Calu3 (cell line): ENCODE data around the gene FKBP8. TPM values are rescaled to one million over a fixed set of nuclear protein-coding genes. Genes with fewer than 3 reads are reported as not detected.

Source experiments
- BruUV-seq: library from RNA; stranded (reverse); fragments of 400-500 nt; replicated peaks from 2 replicates; lab custom pipeline; 2021; lab: Mats Ljungman, UMichigan
- CTCF ChIA-PET: fragments of 300-600 bp; sonication (Branson Sonifier 250); formaldehyde crosslinking; loops from one replicate; lab custom pipeline; 2022; ENCODE audit warnings: antibody characterized with exemption; lab: Charles Lee
- DNase-seq: peaks from one replicate; pipeline ENCODE4 v3.0.0; 2022
- H3K27ac Mint-ChIP-seq: one replicate; pipeline ENCODE4 v1.8.0; 2022; ENCODE audit warnings: mixed read lengths; ENCODE audit not compliant: unreplicated experiment
- H3K27me3 Mint-ChIP-seq: one replicate; pipeline ENCODE4 v1.8.0; 2022; ENCODE audit warnings: mixed read lengths; ENCODE audit not compliant: unreplicated experiment
- H3K36me3 Mint-ChIP-seq: one replicate; pipeline ENCODE4 v1.8.0; 2022; ENCODE audit warnings: mild to moderate bottlenecking, moderate library complexity, mixed read lengths; ENCODE audit not compliant: insufficient read depth, unreplicated experiment
- H3K4me1 Mint-ChIP-seq: one replicate; pipeline ENCODE4 v1.8.0; 2022; ENCODE audit warnings: mild to moderate bottlenecking, low read depth, mixed read lengths; ENCODE audit not compliant: unreplicated experiment
- H3K4me3 Mint-ChIP-seq: one replicate; pipeline ENCODE4 v1.8.0; 2022; ENCODE audit warnings: mild to moderate bottlenecking, low read depth, moderate library complexity, mixed read lengths; ENCODE audit not compliant: unreplicated experiment
- H3K9me3 Mint-ChIP-seq: one replicate; pipeline ENCODE4 v1.8.0; 2022; ENCODE audit warnings: low read depth, mixed read lengths; ENCODE audit not compliant: unreplicated experiment
- CTCF ChIP-seq: fragments of 200-600 bp; IDR thresholded peaks from one replicate; pipeline ENCODE4 v1.8.0; 2022; ENCODE audit warnings: antibody characterized with exemption; ENCODE audit not compliant: unreplicated experiment
- intact Hi-C: fragments of 100-400 bp; cut with micrococcal nuclease; formaldehyde crosslinking; loops from one replicate; pipeline ENCODE4 v1.10.0; 2022; ENCODE audit not compliant: unreplicated experiment
- total RNA-seq: library from RNA; stranded (reverse); gene quantifications from 2 replicates; pipeline ENCODE4 v1.2.3, GENCODE V29; 2022

FKBP8 gene
- total RNA-seq, 1 experiment from 2014 or later: 123 TPM

GRCh38 chr19:18501832-18502231, 41.5 kb downstream of the FKBP8 start:
- CTCF ChIA-PET: interaction anchor here (0.6 kb wide), 1 partner anchor 777 kb away, joined by 3 read pairs; no protein-coding TSS in a partner anchor
- Mint-ChIP-seq H3K4me1 (peaks cover 37% of the 10 kb centered on the region), H3K27ac (no peak overlapping the region), H3K36me3 (peaks cover 17% of the 10 kb centered on the region), H3K27me3 (no peaks in the 10 kb centered on the region), H3K4me3 (no peak overlapping the region), H3K9me3 (no peaks in the 10 kb centered on the region)
- BruUV-seq: no TSS peak
- no peak for TF ChIP-seq CTCF
- intact Hi-C loops: no loop called here
- DNase-seq: no peak

DNA sequence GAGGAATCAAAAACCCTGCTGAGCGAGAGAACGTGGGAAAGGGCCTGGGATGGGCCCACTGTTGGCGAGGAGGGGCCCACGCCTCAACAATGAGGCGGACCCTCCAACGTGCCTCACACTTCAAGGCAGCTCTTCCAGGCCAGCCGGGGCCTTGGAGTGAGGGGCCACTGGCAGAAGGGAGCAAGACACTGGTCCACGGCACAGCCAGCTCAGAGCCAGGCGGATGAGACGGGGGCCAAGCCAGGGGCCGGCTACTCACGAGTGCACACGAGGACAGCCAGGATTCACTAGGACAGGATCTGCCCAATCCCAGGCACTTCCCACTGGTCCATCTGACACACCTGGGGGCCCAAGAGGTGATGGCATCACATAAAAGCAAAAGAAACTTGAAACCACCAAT, 42.0 kb downstream of the FKBP8 start:
- no peak for DNase-seq
- H3K36me3 Mint-ChIP-seq: peaks cover 17% of the 10 kb centered on the region
- CTCF ChIA-PET: no interaction called here
- intact Hi-C loops: no loop called here
- no peaks in the 10 kb centered on the region for H3K27me3 Mint-ChIP-seq
- BruUV-seq: no TSS peak
- peaks cover 34% of the 10 kb centered on the region for H3K4me1 Mint-ChIP-seq
- H3K27ac Mint-ChIP-seq: no peak overlapping the region
- H3K4me3 Mint-ChIP-seq: no peak overlapping the region
- no peaks in the 10 kb centered on the region for H3K9me3 Mint-ChIP-seq
- no peak for TF ChIP-seq CTCF

DNA sequence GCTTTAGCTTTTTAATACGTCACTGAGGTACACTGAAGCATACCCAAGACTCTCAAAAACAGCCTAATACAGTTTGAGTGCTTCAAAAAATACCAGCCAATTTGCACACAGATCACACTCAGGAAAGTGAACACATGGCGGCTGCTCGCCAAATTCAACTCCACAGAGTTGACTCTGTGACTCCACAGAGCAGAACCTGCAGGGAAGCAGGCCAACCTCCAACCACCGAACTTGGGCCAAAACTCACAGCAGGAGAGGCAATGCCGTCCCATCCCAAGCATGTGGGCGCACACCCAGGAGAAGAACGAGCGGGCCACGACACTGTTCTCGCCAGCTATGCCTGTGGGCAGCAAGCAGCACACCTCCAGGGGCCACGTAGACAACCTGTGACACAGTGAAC, 42.6 kb downstream of the FKBP8 start:
- H3K27ac Mint-ChIP-seq: no peak overlapping the region
- CTCF ChIA-PET: no interaction called here
- no peaks in the 10 kb centered on the region for H3K27me3 Mint-ChIP-seq
- DNase-seq: no peak
- H3K9me3 Mint-ChIP-seq: no peaks in the 10 kb centered on the region
- TF ChIP-seq CTCF: no peak
- intact Hi-C loops: no loop called here
- BruUV-seq: no TSS peak
- peaks cover 29% of the 10 kb centered on the region for H3K4me1 Mint-ChIP-seq
- peaks cover 17% of the 10 kb centered on the region for H3K36me3 Mint-ChIP-seq
- no peak overlapping the region for H3K4me3 Mint-ChIP-seq

DNA sequence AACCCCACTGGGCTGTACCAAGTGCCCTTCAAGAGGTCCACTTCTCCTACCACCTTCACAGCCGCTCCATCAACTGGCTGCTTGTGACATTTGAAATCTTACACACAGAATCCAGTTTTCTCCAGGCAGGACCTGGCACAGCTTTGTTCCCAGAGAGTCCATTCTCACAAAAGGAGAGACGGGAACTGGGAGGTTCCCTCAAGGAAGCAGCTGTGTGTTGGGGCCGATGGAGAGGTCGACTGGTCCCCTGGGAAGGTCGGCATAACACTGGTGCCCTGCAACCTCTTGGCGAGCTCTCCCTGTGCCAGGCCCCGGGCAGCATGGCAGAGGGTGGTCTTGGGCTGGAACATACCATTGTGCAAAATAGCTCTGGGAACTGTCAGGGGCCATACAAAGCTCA, 43.0 kb downstream of the FKBP8 start:
- intact Hi-C loops: no loop called here
- peaks cover 17% of the 10 kb centered on the region for H3K36me3 Mint-ChIP-seq
- H3K27me3 Mint-ChIP-seq: no peaks in the 10 kb centered on the region
- peaks cover 25% of the 10 kb centered on the region for H3K4me1 Mint-ChIP-seq
- no peak for TF ChIP-seq CTCF
- CTCF ChIA-PET: no interaction called here
- BruUV-seq: no TSS peak
- no peak for DNase-seq
- H3K27ac Mint-ChIP-seq: no peak overlapping the region
- no peak overlapping the region for H3K4me3 Mint-ChIP-seq
- H3K9me3 Mint-ChIP-seq: no peaks in the 10 kb centered on the region
